C4-2B (cell line): Measurements from ENCODE around the gene RBM8A.

Experiments
- ZFX ChIP-seq: fragments of 450-650 bp; IDR thresholded peaks from 2 replicates; pipeline ENCODE4 v1.6.1; 2017
- TF ChIP-seq, protein P1 (sequence below): fragments of 450-650 bp; conservative IDR thresholded peaks from 2 replicates; pipeline ENCODE4 v1.5.1; 2017; ENCODE audit warnings: mild to moderate bottlenecking

GRCh38 chr1:145892486-145893087 lies 34.7 kb downstream of the RBM8A start:
- TF ChIP-seq, protein P1, sequence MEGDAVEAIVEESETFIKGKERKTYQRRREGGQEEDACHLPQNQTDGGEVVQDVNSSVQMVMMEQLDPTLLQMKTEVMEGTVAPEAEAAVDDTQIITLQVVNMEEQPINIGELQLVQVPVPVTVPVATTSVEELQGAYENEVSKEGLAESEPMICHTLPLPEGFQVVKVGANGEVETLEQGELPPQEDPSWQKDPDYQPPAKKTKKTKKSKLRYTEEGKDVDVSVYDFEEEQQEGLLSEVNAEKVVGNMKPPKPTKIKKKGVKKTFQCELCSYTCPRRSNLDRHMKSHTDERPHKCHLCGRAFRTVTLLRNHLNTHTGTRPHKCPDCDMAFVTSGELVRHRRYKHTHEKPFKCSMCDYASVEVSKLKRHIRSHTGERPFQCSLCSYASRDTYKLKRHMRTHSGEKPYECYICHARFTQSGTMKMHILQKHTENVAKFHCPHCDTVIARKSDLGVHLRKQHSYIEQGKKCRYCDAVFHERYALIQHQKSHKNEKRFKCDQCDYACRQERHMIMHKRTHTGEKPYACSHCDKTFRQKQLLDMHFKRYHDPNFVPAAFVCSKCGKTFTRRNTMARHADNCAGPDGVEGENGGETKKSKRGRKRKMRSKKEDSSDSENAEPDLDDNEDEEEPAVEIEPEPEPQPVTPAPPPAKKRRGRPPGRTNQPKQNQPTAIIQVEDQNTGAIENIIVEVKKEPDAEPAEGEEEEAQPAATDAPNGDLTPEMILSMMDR = no peak
- no peak for TF ChIP-seq ZFX
